ENCODE measurements around the gene FXN. TPM values are rescaled to one million over a fixed set of nuclear protein-coding genes. Genes with fewer than 3 reads are reported as not detected.
A peak's percentile ranks its signal among the peaks of the same experiment; 100 is the strongest.
"Not testable (repeated sequence)": the region's sequence is repeated elsewhere in the genome, so short reads cannot be mapped to it uniquely, and the experiment has no call there.

The FXN gene
- total RNA-seq = 10 to 100 TPM; 27.2 to 32.0 TPM

DNA sequence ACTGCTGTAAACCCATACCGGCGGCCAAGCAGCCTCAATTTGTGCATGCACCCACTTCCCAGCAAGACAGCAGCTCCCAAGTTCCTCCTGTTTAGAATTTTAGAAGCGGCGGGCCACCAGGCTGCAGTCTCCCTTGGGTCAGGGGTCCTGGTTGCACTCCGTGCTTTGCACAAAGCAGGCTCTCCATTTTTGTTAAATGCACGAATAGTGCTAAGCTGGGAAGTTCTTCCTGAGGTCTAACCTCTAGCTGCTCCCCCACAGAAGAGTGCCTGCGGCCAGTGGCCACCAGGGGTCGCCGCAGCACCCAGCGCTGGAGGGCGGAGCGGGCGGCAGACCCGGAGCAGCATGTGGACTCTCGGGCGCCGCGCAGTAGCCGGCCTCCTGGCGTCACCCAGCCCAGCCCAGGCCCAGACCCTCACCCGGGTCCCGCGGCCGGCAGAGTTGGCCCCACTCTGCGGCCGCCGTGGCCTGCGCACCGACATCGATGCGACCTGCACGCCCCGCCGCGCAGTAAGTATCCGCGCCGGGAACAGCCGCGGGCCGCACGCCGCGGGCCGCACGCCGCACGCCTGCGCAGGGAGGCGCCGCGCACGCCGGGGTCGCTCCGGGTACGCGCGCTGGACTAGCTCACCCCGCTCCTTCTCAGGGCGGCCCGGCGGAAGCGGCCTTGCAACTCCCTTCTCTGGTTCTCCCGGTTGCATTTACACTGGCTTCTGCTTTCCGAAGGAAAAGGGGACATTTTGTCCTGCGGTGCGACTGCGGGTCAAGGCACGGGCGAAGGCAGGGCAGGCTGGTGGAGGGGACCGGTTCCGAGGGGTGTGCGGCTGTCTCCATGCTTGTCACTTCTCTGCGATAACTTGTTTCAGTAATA lies at the start of gene FXN:
FXN (plus strand) TSS at position 315 of the 871 bp plus-strand sequence; CDS start at position 346, 31 bp downstream.
- Mint-ChIP-seq H3K4me3 (peak within 1 kb of the TSS; percentile 87), H3K36me3 (ENCODE audit: low read depth) (peaks cover 2% of the 10 kb centered on the region), H3K27ac (peak within 1 kb of the TSS; percentile 92), H3K9me3 (no peaks in the 10 kb centered on the region), H3K4me1 (peaks cover 33% of the 10 kb centered on the region), H3K27me3 (no peaks in the 10 kb centered on the region)
- CTCF ChIA-PET = interaction anchor here (0.5 to 2.8 kb wide), 33 partner anchors 10 to 1328 kb away, joined by 3 to 32 read pairs (median 5); no protein-coding TSS in a partner anchor
- peak; percentile 79 for DNase-seq
- POLR2A ChIA-PET = no interaction called here

DNA sequence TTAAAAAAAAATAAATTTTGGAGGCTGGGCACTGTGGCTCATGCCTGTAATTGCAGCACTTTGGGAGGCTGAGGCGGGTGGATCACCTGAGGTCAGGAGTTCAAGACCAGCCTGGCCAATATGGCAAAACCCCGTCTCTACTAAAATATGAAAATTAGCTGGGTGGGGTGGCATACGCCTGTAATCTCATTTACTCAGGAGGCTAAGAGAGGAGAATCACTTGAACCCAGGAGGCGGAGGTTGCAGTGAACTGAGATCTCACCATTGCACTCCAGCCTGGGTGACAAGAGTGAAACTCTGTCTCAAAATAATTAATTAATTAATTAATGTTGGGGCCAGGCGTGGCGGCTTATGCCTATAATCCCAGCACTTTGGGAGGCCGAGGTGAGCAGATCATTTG lies 48.6 kb upstream of the FXN start:
- POLR2A ChIA-PET; H3K27me3 Mint-ChIP-seq; H3K4me3 Mint-ChIP-seq; DNase-seq; H3K9me3 Mint-ChIP-seq; H3K36me3 Mint-ChIP-seq (ENCODE audit: low read depth); H3K27ac Mint-ChIP-seq; CTCF ChIA-PET: not testable (repeated sequence)
- peaks cover 18% of the 10 kb centered on the region for H3K4me1 Mint-ChIP-seq

DNA sequence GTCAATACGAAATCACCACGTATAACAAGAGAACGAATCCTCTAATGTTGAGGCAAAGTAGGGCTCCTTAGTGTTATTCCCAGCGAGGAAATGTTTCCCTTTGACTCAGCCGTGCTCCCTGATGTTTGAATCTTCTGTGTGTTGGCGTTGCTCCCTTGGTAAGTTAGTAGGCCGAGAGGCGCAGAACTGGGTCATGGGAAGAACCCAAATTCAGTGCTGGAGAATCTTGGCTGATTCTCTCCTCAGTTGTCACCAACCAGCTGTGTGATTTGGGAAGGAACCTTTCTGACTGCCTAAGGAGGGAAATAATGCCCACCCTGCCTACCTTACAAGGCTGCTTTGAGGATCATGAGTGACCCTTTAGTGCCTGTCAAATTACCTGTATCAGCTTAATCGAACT lies 44.1 kb upstream of the FXN start:
- H3K4me1 Mint-ChIP-seq = peaks cover 8% of the 10 kb centered on the region
- POLR2A ChIA-PET = no interaction called here
- no peaks in the 10 kb centered on the region for H3K27me3 Mint-ChIP-seq
- H3K36me3 Mint-ChIP-seq (ENCODE audit: low read depth) = no peaks in the 10 kb centered on the region
- CTCF ChIA-PET = interaction anchor here (1.7 kb wide), 1 partner anchor 8 kb away, joined by 6 read pairs; no protein-coding TSS in a partner anchor
- no peak overlapping the region for H3K4me3 Mint-ChIP-seq
- no peak for DNase-seq
- H3K27ac Mint-ChIP-seq = no peak overlapping the region
- no peaks in the 10 kb centered on the region for H3K9me3 Mint-ChIP-seq

DNA sequence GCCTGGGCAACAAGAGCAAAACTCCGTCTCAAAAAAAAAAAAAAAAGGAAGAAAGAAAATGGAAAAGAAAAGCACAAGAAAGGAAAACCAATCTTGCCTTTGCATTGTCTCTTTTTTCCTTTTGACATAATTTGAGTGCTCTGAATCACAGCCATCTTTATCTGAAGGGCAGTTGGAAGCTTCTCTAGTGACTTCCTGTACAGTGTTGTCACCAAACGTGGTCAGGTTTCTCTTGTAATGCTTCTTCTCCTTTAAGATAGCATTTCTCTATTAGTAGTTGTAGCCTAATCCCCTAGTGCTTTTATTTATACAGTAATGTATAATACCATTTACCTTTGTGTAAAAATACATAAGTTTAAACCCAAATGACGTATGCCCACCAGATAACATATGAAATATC lies 39.8 kb upstream of the FXN start:
- Mint-ChIP-seq H3K4me3 (no peak overlapping the region), H3K27ac (peak overlapping the region; percentile 74), H3K27me3 (no peaks in the 10 kb centered on the region), H3K36me3 (ENCODE audit: low read depth) (no peaks in the 10 kb centered on the region), H3K4me1 (peaks cover 25% of the 10 kb centered on the region), H3K9me3 (no peaks in the 10 kb centered on the region)
- no peak for DNase-seq
- POLR2A ChIA-PET = no interaction called here
- CTCF ChIA-PET = interaction anchor here (0.9 to 1.0 kb wide), 2 partner anchors 12 to 100 kb away, joined by 3 read pairs; no protein-coding TSS in a partner anchor

DNA sequence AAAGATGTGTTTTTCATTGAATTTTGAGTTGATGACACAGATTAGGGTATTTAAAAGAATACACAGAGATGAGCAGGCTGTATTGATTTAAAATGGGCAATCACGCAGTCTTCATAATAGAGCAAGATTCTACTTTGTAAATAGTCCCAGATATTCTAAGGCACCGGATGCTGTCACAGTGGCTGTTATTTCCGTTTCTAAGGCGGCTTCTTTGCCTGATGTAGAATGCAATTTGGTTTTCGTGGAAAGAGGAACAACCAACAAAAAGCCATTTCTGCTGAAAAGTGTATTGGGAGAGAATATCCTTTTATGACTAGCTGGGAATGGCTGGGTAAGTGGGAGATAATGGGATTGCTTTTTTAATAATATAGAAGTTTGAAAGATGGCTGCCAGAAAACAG lies 39.1 kb upstream of the FXN start:
- no peaks in the 10 kb centered on the region for H3K9me3 Mint-ChIP-seq
- DNase-seq = no peak
- H3K4me1 Mint-ChIP-seq = peaks cover 25% of the 10 kb centered on the region
- peak overlapping the region; percentile 31 for H3K4me3 Mint-ChIP-seq
- ChIA-PET CTCF (interaction anchor here (0.9 to 1.0 kb wide), 2 partner anchors 12 to 100 kb away, joined by 3 read pairs; no protein-coding TSS in a partner anchor), POLR2A (no interaction called here)
- peak overlapping the region; percentile 74 for H3K27ac Mint-ChIP-seq
- no peaks in the 10 kb centered on the region for H3K27me3 Mint-ChIP-seq
- no peaks in the 10 kb centered on the region for H3K36me3 Mint-ChIP-seq (ENCODE audit: low read depth)

DNA sequence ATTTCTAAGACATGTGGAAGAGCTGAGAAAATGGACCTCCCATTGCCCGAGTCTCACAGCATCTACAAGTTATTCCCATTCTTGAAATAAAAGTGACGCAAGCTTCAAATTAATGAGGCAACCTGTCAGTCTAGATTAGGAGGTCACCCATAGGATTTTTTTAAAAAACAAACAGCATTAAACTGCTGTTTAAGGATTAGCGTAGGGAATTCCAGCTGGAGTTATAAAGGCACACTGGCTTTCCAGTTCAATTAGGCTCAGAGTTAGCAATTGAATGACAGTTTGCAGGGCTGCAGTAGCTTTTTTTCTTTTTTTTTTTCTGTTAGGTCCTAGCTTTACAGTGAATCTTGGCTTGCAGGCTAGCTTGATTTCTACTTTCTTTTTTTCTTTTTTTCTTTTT lies 37.9 kb upstream of the FXN start:
- Mint-ChIP-seq H3K4me1 (peaks cover 25% of the 10 kb centered on the region), H3K27me3 (no peaks in the 10 kb centered on the region), H3K9me3 (no peaks in the 10 kb centered on the region), H3K36me3 (ENCODE audit: low read depth) (no peaks in the 10 kb centered on the region), H3K4me3 (no peak overlapping the region), H3K27ac (no peak overlapping the region)
- ChIA-PET CTCF (interaction anchor here (0.7 to 1.4 kb wide), 7 partner anchors 11 to 1752 kb away, joined by 3 to 4 read pairs (median 3); partner anchors contain the start of gene PRKACG), POLR2A (interaction anchor here (0.7 kb wide), 2 partner anchors 11 to 306 kb away, joined by 3 read pairs; no protein-coding TSS in a partner anchor)
- DNase-seq = no peak

DNA sequence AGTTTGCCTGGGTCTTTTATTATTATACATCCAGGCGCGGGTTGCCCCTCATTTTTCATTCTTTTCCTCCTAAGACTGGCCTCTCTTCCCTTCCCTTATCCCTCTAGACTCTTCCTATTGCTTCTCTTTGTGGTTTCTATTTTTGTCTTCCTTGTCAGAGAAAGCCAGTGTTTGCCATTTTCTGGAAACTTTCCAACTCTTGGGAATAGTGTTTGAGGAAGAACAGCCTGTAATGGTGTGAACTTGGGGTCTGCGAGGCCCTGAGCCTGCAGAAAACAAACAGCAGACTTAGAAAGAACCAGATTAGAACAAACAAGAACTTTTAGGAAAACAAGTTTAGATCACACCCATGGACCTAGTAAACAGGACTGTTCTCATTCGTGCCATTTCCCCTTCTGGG lies 37.2 kb upstream of the FXN start:
- Mint-ChIP-seq H3K9me3 (no peaks in the 10 kb centered on the region), H3K27ac (no peak overlapping the region), H3K4me1 (peaks cover 25% of the 10 kb centered on the region), H3K4me3 (no peak overlapping the region), H3K36me3 (ENCODE audit: low read depth) (no peaks in the 10 kb centered on the region), H3K27me3 (peaks cover 2% of the 10 kb centered on the region)
- CTCF ChIA-PET = interaction anchor here (0.9 to 2.3 kb wide), 6 partner anchors 10 to 38 kb away, joined by 3 to 14 read pairs (median 4); partner anchors contain the start of gene PRKACG
- POLR2A ChIA-PET = no interaction called here
- DNase-seq = no peak

DNA sequence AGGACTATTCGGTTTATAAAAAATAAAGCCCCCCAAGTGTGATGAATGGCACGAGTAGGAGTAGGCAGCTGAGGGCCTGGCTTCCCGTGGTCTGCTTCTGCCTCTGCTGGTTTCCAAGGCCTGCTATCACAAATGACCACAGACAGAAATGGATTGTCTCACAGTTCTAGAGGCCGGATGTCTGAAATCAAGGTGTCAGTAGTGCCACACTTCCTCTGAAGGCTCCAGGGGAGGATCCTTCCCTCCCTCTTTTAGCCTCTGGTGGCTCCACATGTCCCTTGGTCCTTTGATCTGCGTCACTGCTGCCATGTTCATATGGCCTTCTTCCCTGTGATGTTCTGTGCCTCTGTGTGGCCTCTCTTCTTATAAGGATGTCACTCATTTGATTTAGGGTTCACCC lies 36.7 kb upstream of the FXN start:
- no peaks in the 10 kb centered on the region for H3K36me3 Mint-ChIP-seq (ENCODE audit: low read depth)
- H3K27me3 Mint-ChIP-seq = peaks cover 2% of the 10 kb centered on the region
- H3K4me1 Mint-ChIP-seq = peaks cover 25% of the 10 kb centered on the region
- no peak for DNase-seq
- H3K4me3 Mint-ChIP-seq = no peak overlapping the region
- no peaks in the 10 kb centered on the region for H3K9me3 Mint-ChIP-seq
- POLR2A ChIA-PET = no interaction called here
- no peak overlapping the region for H3K27ac Mint-ChIP-seq
- CTCF ChIA-PET = interaction anchor here (0.7 to 2.3 kb wide), 7 partner anchors 8 to 418 kb away, joined by 3 to 14 read pairs (median 4); no protein-coding TSS in a partner anchor

DNA sequence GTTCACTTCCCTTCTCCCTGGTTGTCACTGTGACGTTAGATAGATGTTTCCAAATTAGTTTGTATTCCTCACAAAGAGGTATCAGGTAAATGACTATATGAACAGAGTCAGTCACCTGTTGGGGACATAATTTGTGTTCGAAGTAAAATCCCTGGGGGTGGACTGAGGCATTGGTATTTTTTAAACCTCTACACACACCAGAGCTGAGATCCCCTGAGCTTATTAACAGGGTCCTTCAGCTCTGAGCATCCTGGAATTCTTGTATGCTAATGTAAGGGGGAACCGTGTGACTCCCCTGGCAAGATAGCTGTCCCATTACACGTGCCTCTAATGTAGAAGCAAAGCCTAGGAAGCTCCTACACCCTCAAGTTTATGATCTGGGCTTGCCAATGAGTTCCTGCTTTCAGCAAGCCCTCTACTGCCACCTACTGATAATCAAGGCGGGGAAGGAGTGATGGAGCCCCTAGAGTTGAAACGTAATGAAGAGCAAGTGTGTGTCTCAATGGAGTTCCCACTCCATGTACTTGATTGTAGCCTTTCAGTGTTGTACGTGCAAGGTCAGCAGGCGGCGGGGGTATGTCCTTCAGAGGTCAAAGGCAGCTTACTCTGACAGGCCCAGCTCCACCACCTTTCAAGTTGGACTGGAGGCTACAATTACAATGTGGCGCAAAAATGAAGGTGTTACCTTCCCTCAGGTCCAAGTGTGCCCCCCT lies 36.0 kb upstream of the FXN start:
- Mint-ChIP-seq H3K27me3 (peaks cover 2% of the 10 kb centered on the region), H3K4me3 (no peak overlapping the region), H3K36me3 (ENCODE audit: low read depth) (no peaks in the 10 kb centered on the region), H3K9me3 (no peaks in the 10 kb centered on the region), H3K27ac (no peak overlapping the region), H3K4me1 (peaks cover 25% of the 10 kb centered on the region)
- ChIA-PET POLR2A (no interaction called here), CTCF (interaction anchor here (0.6 to 2.3 kb wide), 15 partner anchors 9 to 420 kb away, joined by 3 to 14 read pairs (median 4); no protein-coding TSS in a partner anchor)
- peak; percentile 82 for DNase-seq

DNA sequence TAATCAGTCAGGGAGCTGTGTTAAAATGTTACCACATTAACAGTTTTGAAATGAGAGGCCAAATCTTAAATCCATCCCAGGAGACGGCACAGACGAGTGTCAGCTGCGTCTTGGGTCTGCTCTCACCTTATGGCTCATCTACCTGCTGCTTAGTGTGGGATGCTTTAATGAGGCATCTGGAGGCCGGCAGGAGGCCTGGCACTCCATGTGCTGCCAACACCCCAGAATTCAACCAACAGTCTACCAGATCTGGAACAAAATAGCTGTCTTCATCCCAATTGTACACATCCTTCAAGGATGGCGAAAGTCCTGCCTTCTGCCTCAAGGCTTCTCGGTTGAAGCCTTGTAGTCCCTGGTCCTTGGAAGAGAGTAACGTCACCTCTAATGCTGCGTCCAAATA lies 33.6 kb upstream of the FXN start:
- no peak overlapping the region for H3K4me3 Mint-ChIP-seq
- H3K27me3 Mint-ChIP-seq = peaks cover 2% of the 10 kb centered on the region
- no peak for DNase-seq
- H3K36me3 Mint-ChIP-seq (ENCODE audit: low read depth) = no peaks in the 10 kb centered on the region
- ChIA-PET CTCF (no interaction called here), POLR2A (interaction anchor here (0.6 kb wide), 1 partner anchor 42 kb away, joined by 3 read pairs; no protein-coding TSS in a partner anchor)
- no peak overlapping the region for H3K27ac Mint-ChIP-seq
- no peaks in the 10 kb centered on the region for H3K9me3 Mint-ChIP-seq
- peaks cover 12% of the 10 kb centered on the region for H3K4me1 Mint-ChIP-seq

DNA sequence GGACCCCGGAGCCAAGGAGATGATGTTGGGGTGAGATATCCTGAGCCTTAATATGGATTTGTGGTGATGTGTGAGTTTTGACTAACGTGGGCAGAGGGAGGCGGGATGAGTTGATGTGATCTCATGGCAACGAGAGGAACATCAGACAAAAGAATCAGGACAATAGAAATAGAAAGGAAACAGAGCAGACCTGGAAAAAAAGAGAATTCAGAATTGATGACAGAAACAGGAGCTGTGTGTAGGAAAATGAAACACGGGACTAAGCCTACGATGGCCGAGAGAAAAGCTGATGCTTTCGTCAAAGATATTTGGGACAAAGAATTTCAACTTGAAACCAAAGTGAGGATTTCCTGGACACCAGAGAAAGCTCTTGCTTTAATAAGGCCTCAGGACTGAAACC lies 32.5 kb upstream of the FXN start:
- H3K9me3 Mint-ChIP-seq = no peaks in the 10 kb centered on the region
- H3K27me3 Mint-ChIP-seq = peaks cover 3% of the 10 kb centered on the region
- POLR2A ChIA-PET = no interaction called here
- H3K4me3 Mint-ChIP-seq = no peak overlapping the region
- no peak for DNase-seq
- H3K4me1 Mint-ChIP-seq = peaks cover 11% of the 10 kb centered on the region
- CTCF ChIA-PET = interaction anchor here (0.6 kb wide), 2 partner anchors 328 to 409 kb away, joined by 3 read pairs; no protein-coding TSS in a partner anchor
- no peak overlapping the region for H3K27ac Mint-ChIP-seq
- no peaks in the 10 kb centered on the region for H3K36me3 Mint-ChIP-seq (ENCODE audit: low read depth)

DNA sequence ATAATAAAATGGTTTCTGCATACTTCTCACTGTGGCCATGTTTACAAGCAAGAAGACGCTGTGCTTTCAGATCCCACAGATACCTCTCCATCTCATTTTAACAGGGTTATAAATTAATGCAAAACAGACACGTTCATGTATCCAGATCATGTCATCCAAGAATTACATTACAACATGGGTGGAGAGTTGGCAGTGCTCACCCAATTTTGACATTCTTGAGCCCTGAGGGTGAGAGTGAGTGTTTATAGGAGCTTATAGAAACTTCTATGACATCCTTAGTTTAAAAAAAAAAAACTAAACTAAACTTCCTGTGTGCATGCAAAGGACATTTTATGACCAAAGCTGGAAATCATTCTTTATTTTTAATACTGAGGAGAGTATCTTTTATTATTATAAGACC lies 30.7 kb upstream of the FXN start:
- Mint-ChIP-seq H3K9me3 (no peaks in the 10 kb centered on the region), H3K27ac (no peak overlapping the region), H3K36me3 (ENCODE audit: low read depth) (no peaks in the 10 kb centered on the region), H3K4me3 (no peak overlapping the region), H3K27me3 (peaks cover 7% of the 10 kb centered on the region), H3K4me1 (peaks cover under 1% of the 10 kb centered on the region)
- no peak for DNase-seq
- ChIA-PET POLR2A (no interaction called here), CTCF (interaction anchor here (0.7 to 1.0 kb wide), 2 partner anchors 8 to 49 kb away, joined by 3 read pairs; no protein-coding TSS in a partner anchor)
